Activated naive CD8-positive, alpha-beta T cell (primary cell): Measurements from ENCODE around the gene RPP21.

Source experiments
- H3K27ac Mint-ChIP-seq: one replicate; pipeline ENCODE4 v1.8.0; 2021; ENCODE audit warnings: mixed read lengths
- H3K27me3 Mint-ChIP-seq: one replicate; pipeline ENCODE4 v1.8.0; 2021; ENCODE audit warnings: mixed read lengths
- H3K36me3 Mint-ChIP-seq: one replicate; pipeline ENCODE4 v1.8.0; 2021; ENCODE audit warnings: mixed read lengths
- H3K4me1 Mint-ChIP-seq: one replicate; pipeline ENCODE4 v1.8.0; 2021; ENCODE audit warnings: low read depth, mixed read lengths
- H3K4me3 Mint-ChIP-seq: one replicate; pipeline ENCODE4 v1.8.0; 2021; ENCODE audit warnings: mild to moderate bottlenecking, mixed read lengths
- H3K9me3 Mint-ChIP-seq: one replicate; pipeline ENCODE4 v1.8.0; 2021; ENCODE audit warnings: low read depth, mixed read lengths

RPP21 gene

DNA sequence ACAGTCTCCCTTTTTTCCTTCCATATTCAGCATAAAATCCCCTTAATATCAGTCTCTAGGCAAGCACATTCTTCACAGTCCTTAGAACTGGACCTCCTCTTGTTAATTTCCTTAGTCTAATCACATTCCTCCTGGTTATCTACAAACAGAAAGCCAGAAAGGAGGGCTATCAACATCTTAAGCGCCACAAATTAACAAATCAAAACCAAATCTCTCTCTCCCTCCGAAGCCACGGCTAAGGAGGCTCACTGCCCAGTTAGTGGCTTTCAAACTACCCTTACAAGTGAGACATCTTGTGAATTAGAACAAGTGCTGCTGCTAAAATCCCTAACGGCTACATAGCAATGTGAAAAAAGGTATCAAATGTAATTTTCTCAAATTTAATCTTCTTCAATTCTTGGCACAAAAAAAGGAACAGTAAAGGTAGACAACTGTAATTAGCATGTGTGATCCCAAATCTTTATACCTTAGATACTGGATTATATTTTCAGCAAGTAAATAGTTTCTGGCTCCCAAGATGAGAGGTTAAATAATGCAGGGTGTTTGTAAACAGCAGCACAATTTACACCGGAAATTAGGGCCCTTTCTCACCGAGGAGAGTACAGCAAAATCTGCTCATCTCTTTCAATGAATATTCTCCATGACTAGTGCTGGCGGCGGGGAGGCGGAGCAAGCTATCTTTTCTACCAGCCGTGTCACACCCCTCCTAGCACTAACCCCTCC is 19.6 kb upstream of the RPP21 start:
- Mint-ChIP-seq H3K4me1 (peaks cover 69% of the 10 kb centered on the region), H3K36me3 (peaks cover 12% of the 10 kb centered on the region), H3K9me3 (no peaks in the 10 kb centered on the region), H3K27me3 (no peaks in the 10 kb centered on the region), H3K4me3 (peak overlapping the region; percentile 96), H3K27ac (peak overlapping the region; percentile 99)

- Mint-ChIP-seq H3K4me3 (peak overlapping the region; percentile 96), H3K9me3 (no peaks in the 10 kb centered on the region), H3K36me3 (peaks cover 13% of the 10 kb centered on the region), H3K4me1 (peaks cover 64% of the 10 kb centered on the region), H3K27me3 (no peaks in the 10 kb centered on the region), H3K27ac (peak overlapping the region; percentile 99)
These were observed 19.0 kb upstream of the RPP21 start for GRCh38 chr6:30325873-30326525.

GRCh38 chr6:30326526-30327231 is 18.3 kb upstream of the RPP21 start, which contains the start of gene TRIM39:
TSS of gene TRIM39 (plus strand) at chr6:30326927. CDS start at chr6:30329318, 2,391 bp downstream.
- Mint-ChIP-seq H3K36me3 (peaks cover 14% of the 10 kb centered on the region), H3K4me1 (peaks cover 58% of the 10 kb centered on the region), H3K27me3 (no peaks in the 10 kb centered on the region), H3K9me3 (no peaks in the 10 kb centered on the region), H3K4me3 (peak within 1 kb of the TSS; percentile 96), H3K27ac (peak within 1 kb of the TSS; percentile 99)

GRCh38 chr6:30327232-30327746 is 17.7 kb upstream of the RPP21 start:
- no peaks in the 10 kb centered on the region for H3K9me3 Mint-ChIP-seq
- H3K27me3 Mint-ChIP-seq = no peaks in the 10 kb centered on the region
- peaks cover 52% of the 10 kb centered on the region for H3K4me1 Mint-ChIP-seq
- H3K27ac Mint-ChIP-seq = peak overlapping the region; percentile 94
- H3K4me3 Mint-ChIP-seq = peak overlapping the region; percentile 96
- peaks cover 16% of the 10 kb centered on the region for H3K36me3 Mint-ChIP-seq

- Mint-ChIP-seq H3K36me3 (peaks cover 12% of the 10 kb centered on the region), H3K27ac (no peak overlapping the region), H3K27me3 (no peaks in the 10 kb centered on the region), H3K9me3 (no peaks in the 10 kb centered on the region), H3K4me3 (peak overlapping the region; percentile 96), H3K4me1 (peaks cover 40% of the 10 kb centered on the region)
These were observed 16.6 kb upstream of the RPP21 start for GRCh38 chr6:30328397-30328796.

- Mint-ChIP-seq H3K4me3 (no peak overlapping the region), H3K4me1 (peaks cover 31% of the 10 kb centered on the region), H3K27ac (no peak overlapping the region), H3K9me3 (no peaks in the 10 kb centered on the region), H3K27me3 (no peaks in the 10 kb centered on the region), H3K36me3 (peaks cover 12% of the 10 kb centered on the region)
These were observed 15.6 kb upstream of the RPP21 start for GRCh38 chr6:30329331-30329730.

GRCh38 chr6:30331981-30332380 is 13.0 kb upstream of the RPP21 start:
- Mint-ChIP-seq H3K27me3 (no peaks in the 10 kb centered on the region), H3K9me3 (no peaks in the 10 kb centered on the region), H3K27ac (no peak overlapping the region), H3K4me1 (peaks cover 18% of the 10 kb centered on the region), H3K4me3 (no peak overlapping the region), H3K36me3 (peaks cover 18% of the 10 kb centered on the region)

DNA sequence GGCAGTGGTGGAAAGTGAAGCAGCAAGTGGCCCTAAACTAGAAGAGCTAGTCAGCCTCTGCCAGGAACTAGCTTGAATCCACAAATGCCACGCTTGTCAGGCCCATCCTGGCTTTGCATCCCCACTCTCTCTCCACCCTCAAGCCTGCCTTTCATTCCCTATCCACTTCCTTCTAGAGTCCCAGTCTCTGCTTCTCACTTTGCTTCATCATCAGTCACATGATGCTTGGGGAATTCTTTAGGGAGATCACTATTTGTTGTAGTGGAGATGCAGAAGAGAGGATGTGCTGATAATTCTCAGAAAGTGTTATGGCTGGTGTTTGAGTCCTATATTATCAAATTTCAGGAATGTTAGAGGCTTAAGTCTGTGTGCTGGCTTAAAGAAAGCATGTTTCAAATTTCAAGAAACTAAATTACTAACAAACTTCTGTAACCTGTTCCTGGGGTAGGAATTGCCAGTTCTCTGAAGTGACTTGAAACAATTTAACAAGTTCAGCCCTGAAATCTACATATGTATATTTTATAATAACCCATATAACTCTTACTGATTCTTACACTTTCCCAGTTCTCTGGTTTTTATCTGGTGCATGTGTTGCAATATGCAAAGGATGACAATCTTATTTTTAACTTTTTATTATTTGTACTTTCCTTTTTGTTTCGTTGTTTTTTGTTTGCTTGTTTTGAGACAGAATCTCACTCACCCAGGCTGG is 10.7 kb upstream of the RPP21 start:
- Mint-ChIP-seq H3K4me3 (no peak overlapping the region), H3K27me3 (no peaks in the 10 kb centered on the region), H3K9me3 (no peaks in the 10 kb centered on the region), H3K36me3 (peaks cover 15% of the 10 kb centered on the region), H3K27ac (no peak overlapping the region), H3K4me1 (no peaks in the 10 kb centered on the region)

DNA sequence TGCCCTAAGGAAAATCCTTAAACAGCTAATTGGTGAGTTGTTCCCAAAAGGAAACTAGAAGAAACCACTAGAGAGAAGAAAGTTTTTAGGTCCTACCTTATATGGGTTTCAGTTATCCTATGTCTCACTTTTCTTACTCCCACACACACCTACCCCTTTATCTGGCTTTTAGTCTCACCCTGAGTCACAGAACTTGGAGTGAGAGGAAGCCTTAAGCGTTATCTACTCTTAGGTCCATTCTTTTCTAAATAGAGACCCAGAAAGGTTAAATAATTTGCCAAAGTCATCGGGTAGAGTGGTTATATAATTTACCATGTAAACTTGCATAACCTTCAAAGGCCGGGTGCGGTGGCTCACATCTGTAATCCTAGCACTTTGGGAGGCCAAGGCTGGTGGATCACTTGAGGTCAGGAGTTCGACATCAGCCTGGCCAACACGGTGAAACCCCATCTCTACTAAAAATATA is 4.3 kb upstream of the RPP21 start:
- Mint-ChIP-seq H3K9me3 (no peaks in the 10 kb centered on the region), H3K27ac (no peak overlapping the region), H3K4me1 (peaks cover 9% of the 10 kb centered on the region), H3K27me3 (no peaks in the 10 kb centered on the region), H3K4me3 (no peak overlapping the region), H3K36me3 (peaks cover 5% of the 10 kb centered on the region)

- Mint-ChIP-seq H3K27ac (no peak overlapping the region), H3K9me3 (no peaks in the 10 kb centered on the region), H3K4me1 (peaks cover 15% of the 10 kb centered on the region), H3K36me3 (peaks cover 5% of the 10 kb centered on the region), H3K27me3 (no peaks in the 10 kb centered on the region), H3K4me3 (no peak overlapping the region)
These were observed 3.7 kb upstream of the RPP21 start for GRCh38 chr6:30341218-30341617.

- Mint-ChIP-seq H3K27ac (no peak overlapping the region), H3K4me1 (peaks cover 16% of the 10 kb centered on the region), H3K36me3 (peaks cover 4% of the 10 kb centered on the region), H3K27me3 (no peaks in the 10 kb centered on the region), H3K9me3 (no peaks in the 10 kb centered on the region), H3K4me3 (no peak overlapping the region)
These were observed 3.2 kb upstream of the RPP21 start for GRCh38 chr6:30341728-30342127.

- no peaks in the 10 kb centered on the region for H3K9me3 Mint-ChIP-seq
- H3K27me3 Mint-ChIP-seq = no peaks in the 10 kb centered on the region
- H3K36me3 Mint-ChIP-seq = peaks cover 7% of the 10 kb centered on the region
- peaks cover 26% of the 10 kb centered on the region for H3K4me1 Mint-ChIP-seq
- peak overlapping the region; percentile 91 for H3K27ac Mint-ChIP-seq
- peak overlapping the region; percentile 91 for H3K4me3 Mint-ChIP-seq
These were observed 627 bp upstream of the RPP21 start for GRCh38 chr6:30344191-30344867.

DNA sequence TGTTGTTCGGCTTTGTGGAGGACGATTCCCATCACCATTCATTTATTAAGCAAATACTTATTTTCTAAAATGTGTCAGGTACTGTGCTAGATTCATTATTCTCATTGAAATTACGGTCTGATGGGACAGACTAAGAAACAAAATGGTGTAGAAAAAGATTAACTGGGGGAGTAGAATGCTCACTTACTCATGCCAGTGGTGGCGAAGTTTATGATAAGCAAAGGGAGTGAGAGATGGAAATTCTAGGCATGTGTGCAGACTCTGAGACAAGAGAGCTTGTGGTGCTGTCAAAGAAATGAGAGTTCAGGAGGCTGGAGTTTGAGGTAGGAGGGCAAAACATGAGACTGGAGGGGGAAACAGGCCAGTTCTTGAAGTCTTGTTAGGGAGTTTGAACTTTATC is 896 bp downstream of the RPP21 start:
- Mint-ChIP-seq H3K4me3 (peak overlapping the region; percentile 91), H3K9me3 (no peaks in the 10 kb centered on the region), H3K27ac (peak overlapping the region; percentile 72), H3K36me3 (peaks cover 5% of the 10 kb centered on the region), H3K27me3 (no peaks in the 10 kb centered on the region), H3K4me1 (peaks cover 23% of the 10 kb centered on the region)

DNA sequence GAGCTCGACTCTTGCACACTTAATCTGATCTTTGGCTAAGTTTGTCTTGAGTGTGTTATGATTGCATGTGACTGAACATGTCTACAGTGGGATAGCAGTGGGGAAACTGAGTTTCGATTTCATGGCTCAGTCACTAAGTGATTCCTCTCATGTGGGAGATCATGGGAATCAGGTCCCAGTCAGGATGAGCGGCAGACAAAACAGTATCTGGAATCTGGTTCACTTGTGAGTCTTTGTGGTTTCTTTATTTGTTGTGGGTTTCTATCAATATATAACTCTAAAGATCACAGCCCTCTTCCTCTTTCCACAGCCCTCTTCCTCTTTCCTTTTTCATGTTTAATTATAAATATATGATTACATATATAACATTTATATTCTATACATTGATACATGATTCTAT is 4.0 kb downstream of the RPP21 start:
- no peaks in the 10 kb centered on the region for H3K27me3 Mint-ChIP-seq
- no peak overlapping the region for H3K4me3 Mint-ChIP-seq
- H3K27ac Mint-ChIP-seq = no peak overlapping the region
- peaks cover 15% of the 10 kb centered on the region for H3K36me3 Mint-ChIP-seq
- peaks cover 34% of the 10 kb centered on the region for H3K4me1 Mint-ChIP-seq
- no peaks in the 10 kb centered on the region for H3K9me3 Mint-ChIP-seq
